Ovary (tissue), 9 donors: ENCODE measurements around the gene GP1BB. TPM values are rescaled to one million over a fixed set of nuclear protein-coding genes. Genes with fewer than 3 reads are reported as not detected.

Experiments
- DNase-seq, 5 donors: peaks; one replicate each; pipeline ENCODE4 v3.0.0-alpha.2; 2019 to 2020
- H3K27ac ChIP-seq, 2 donors: fragments of 200-600 bp; one replicate each; pipeline versions ENCODE4 v1.5.1 to v1.8.0; 2019 to 2022
- H3K27me3 ChIP-seq: fragments of 200-600 bp; one replicate; pipeline ENCODE4 v1.8.0; 2022
- H3K36me3 ChIP-seq: fragments of 200-600 bp; sonication (generic); one replicate; pipeline ENCODE4 v1.5.1; 2019
- H3K4me1 ChIP-seq: one replicate; pipeline ENCODE4 v1.8.1; 2013; ENCODE audit warnings: mild to moderate bottlenecking, moderate library complexity; ENCODE audit not compliant: insufficient read depth
- H3K4me3 ChIP-seq: fragments of 200-600 bp; sonication (generic); one replicate; pipeline ENCODE4 v1.5.1; 2017
- H3K9me3 ChIP-seq, 2 donors: fragments of 200-600 bp in 1 of 2; sonication (generic) in 1 of 2; one replicate each; pipeline versions ENCODE4 v1.5.1 to v1.8.1; 2013 to 2019; ENCODE audit warnings: mild to moderate bottlenecking in 1 of 2, moderate library complexity in 1 of 2
- EP300 ChIP-seq: sonication (generic); formaldehyde crosslinking; IDR thresholded peaks from one replicate; pipeline ENCODE4 v1.6.1; 2017; ENCODE audit warnings: antibody characterized with exemption
- POLR2A ChIP-seq: fragments of 450-650 bp; IDR thresholded peaks from one replicate; pipeline ENCODE4 v1.6.1; 2017; ENCODE audit warnings: antibody characterized with exemption, mild to moderate bottlenecking, moderate library complexity
- WGBS, 3 donors: extraction: QIAGEN DNeasy Blood & Tissue Kit in 1 of 3; methylation state at CpG; one replicate each; pipeline versions ENCODE4 v1.1.5 to v1.1.7; 2013 to 2017; 5-methylcytosine and 5-hydroxymethylcytosine counted together
- intact Hi-C, 4 donors: fragments of 100-400 bp; cut with DNase I; formaldehyde crosslinking; loops; one replicate each; pipeline versions ENCODE4 v1.11.0 to v1.15.1; 2022 to 2023
- polyA plus RNA-seq, 2 donors: library from polyadenylated mRNA; stranded (reverse); fragments of 200-250 nt in 1 of 2; fragments of 350-450 nt in 1 of 2; fragmentation: Illumina TruSeq in 1 of 2; extraction: RNeasy Lipid Tissue Mini Kit (QIAGEN cat#74804) in 1 of 2; gene quantifications; one replicate each; pipeline ENCODE4 v1.2.3, GENCODE V29; 2013 to 2014
- total RNA-seq, 7 donors: library from RNA; depleted of rRNA in 2 of 7; stranded (reverse); fragments of >200 nt in 2 of 7; fragmentation: NEBNext Ultra II Directional in 3 of 7; extraction: Animal tissue kit (Norgen Biotek cat#: 25700) in 3 of 7; gene quantifications; one replicate each; pipeline versions ENCODE4 v1.1.0 to v1.2.4, GENCODE V29; 2016 to 2023
- TF ChIP-seq, protein P1 (sequence below), 3 donors: fragments of 450-650 bp in 2 of 3; fragments of 200-600 bp in 1 of 3; IDR thresholded peaks; one replicate each; pipeline versions ENCODE4 v1.5.1 to v1.8.0; 2016 to 2022; ENCODE audit warnings: antibody characterized with exemption in 3 of 3, mild to moderate bottlenecking in 1 of 3
- donor health status: DM: no; HTN: no; CAD: no; lungs with moderate emphysema.
- donor health status: DM: no; HTN: no; CAD: no.
- donor health status: Bipolar disorder and iron deficiency.
- donor health status: DM: yes; HTN: yes; CAD: no.
- donor health status: DM: no; HTN: no; CAD: no.
- donor health status: DM: yes; HTN: yes; CAD: no.

Gene GP1BB
- total and polyA plus RNA-seq, 9 donors = 0.71 to 21.5 (median 7.7) TPM; not detected in 1

GRCh38 chr22:19761725-19762567 lies 38.6 kb downstream of the GP1BB start:
- no peak overlapping the region for H3K27ac ChIP-seq
- no peak overlapping the region for H3K4me3 ChIP-seq
- TF ChIP-seq EP300 = no peak
- TF ChIP-seq POLR2A = no peak
- TF ChIP-seq, protein P1, sequence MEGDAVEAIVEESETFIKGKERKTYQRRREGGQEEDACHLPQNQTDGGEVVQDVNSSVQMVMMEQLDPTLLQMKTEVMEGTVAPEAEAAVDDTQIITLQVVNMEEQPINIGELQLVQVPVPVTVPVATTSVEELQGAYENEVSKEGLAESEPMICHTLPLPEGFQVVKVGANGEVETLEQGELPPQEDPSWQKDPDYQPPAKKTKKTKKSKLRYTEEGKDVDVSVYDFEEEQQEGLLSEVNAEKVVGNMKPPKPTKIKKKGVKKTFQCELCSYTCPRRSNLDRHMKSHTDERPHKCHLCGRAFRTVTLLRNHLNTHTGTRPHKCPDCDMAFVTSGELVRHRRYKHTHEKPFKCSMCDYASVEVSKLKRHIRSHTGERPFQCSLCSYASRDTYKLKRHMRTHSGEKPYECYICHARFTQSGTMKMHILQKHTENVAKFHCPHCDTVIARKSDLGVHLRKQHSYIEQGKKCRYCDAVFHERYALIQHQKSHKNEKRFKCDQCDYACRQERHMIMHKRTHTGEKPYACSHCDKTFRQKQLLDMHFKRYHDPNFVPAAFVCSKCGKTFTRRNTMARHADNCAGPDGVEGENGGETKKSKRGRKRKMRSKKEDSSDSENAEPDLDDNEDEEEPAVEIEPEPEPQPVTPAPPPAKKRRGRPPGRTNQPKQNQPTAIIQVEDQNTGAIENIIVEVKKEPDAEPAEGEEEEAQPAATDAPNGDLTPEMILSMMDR (IDR thresholded peaks at IDR 0.05) = no peak
- 90 to 95% (median 93%) methylated on average over 28 to 33 of the region's 33 CpGs for WGBS, 3 donors
- intact Hi-C loops = no loop called here
- H3K36me3 ChIP-seq = no peaks in the 10 kb centered on the region
- peaks cover 4% of the 10 kb centered on the region for H3K27me3 ChIP-seq
- no peaks in the 10 kb centered on the region for H3K9me3 ChIP-seq
- DNase-seq = no peak
- H3K4me1 ChIP-seq = no peaks in the 10 kb centered on the region

DNA sequence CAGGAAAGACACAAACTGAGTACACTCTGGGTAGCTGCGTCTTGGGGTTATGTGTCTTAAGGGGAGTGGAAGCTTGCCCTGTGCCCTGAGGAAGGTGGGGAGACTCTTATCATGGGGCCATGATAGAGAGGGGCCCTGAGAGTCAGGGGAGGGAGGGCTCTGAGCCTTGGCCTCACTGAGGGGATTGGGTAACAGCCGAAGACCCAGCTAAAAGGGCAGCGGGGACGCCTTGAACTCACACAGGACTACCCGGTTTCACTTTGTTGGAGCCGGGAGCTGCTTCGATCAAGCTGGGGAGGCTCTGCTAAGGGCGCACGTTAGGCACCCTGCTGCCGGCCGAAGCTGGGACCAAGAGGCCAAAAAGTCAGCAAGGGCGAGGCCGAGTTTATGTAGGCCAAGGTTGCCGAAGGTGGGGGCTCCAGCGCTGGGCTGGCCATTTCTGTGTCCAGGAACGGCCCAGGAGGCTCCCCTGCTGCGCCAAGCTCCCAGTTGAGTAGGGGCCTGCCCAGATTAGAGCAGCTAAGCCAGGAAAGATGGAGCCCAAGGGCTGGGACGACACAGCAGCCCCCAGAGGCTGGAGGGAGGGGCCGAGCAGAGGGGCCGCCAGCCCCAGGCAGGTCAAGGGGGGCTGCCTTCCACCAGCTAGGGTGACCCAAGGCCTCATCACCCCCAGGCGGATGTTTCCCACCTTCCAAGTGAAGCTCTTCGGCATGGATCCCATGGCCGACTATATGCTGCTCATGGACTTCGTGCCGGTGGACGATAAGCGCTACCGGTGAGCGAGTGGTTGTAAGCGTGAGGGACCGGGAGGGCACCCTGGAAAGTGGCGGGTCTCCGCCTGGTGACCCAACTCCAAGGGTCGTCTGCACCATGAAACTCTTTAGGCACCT lies 39.5 kb downstream of the GP1BB start:
- no peaks in the 10 kb centered on the region for H3K9me3 ChIP-seq
- H3K27ac ChIP-seq = no peak overlapping the region
- H3K4me3 ChIP-seq = no peak overlapping the region
- DNase-seq = no peak
- no peaks in the 10 kb centered on the region for H3K36me3 ChIP-seq
- no peaks in the 10 kb centered on the region for H3K4me1 ChIP-seq
- intact Hi-C loops = no loop called here
- WGBS, 3 donors = 79 to 85% (median 85%) methylated on average over 34 of the region's 34 CpGs
- H3K27me3 ChIP-seq = peaks cover 4% of the 10 kb centered on the region
- TF ChIP-seq EP300 = no peak
- TF ChIP-seq POLR2A = no peak
- TF ChIP-seq, protein P1 (IDR thresholded peaks at IDR 0.05) = no peak

GRCh38 chr22:19763458-19764298 lies 40.3 kb downstream of the GP1BB start:
- Histone ChIP-seq H3K9me3 (no peaks in the 10 kb centered on the region), H3K4me3 (no peak overlapping the region), H3K36me3 (no peaks in the 10 kb centered on the region), H3K27ac (no peak overlapping the region), H3K4me1 (no peaks in the 10 kb centered on the region), H3K27me3 (peaks cover 2% of the 10 kb centered on the region)
- no peak for DNase-seq
- intact Hi-C loops = no loop called here
- WGBS, 3 donors = 55 to 69% (median 57%) methylated on average over 38 to 39 of the region's 39 CpGs
- no peak for TF ChIP-seq POLR2A
- TF ChIP-seq, protein P1 (IDR thresholded peaks at IDR 0.05) = no peak
- no peak for TF ChIP-seq EP300

DNA sequence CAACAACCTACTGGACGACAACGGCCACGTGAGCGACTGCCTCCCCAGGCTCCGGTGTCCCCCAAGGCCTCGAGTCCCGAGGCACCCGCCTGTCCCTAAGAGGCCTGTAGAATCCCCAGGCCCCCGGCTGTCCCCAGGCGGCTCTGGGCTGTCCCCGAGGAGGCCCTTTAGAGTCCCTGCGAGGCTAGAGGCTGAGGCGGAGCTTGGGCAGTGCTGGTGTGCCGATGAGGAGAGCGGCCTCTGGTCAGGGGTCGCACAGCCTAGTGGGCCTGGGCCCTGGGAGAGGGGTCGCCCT lies 40.9 kb downstream of the GP1BB start:
- Histone ChIP-seq H3K27me3 (no peaks in the 10 kb centered on the region), H3K36me3 (no peaks in the 10 kb centered on the region), H3K27ac (no peak overlapping the region), H3K9me3 (no peaks in the 10 kb centered on the region), H3K4me3 (no peak overlapping the region), H3K4me1 (no peaks in the 10 kb centered on the region)
- WGBS, 3 donors = 68 to 78% (median 73%) methylated on average over 17 of the region's 17 CpGs
- no peak for DNase-seq
- TF ChIP-seq POLR2A (no peak), EP300 (no peak)
- TF ChIP-seq, protein P1 (IDR thresholded peaks at IDR 0.05) = no peak
- intact Hi-C loops = no loop called here
